SK-N-SH (cell line): ENCODE measurements around the gene NPFFR1. TPM values are rescaled to one million over a fixed set of nuclear protein-coding genes. Genes with fewer than 3 reads are reported as not detected.
"Not testable (repeated sequence)": the region's sequence is repeated elsewhere in the genome, so short reads cannot be mapped to it uniquely, and the experiment has no call there.

ENCODE experiments used
- CTCF ChIA-PET: fragments of 300-600, 350-600 bp; formaldehyde crosslinking; extraction: SDS; loops from one replicate; lab custom pipeline; 2021; lab: Yijun Ruan, JAX
- POLR2A ChIA-PET: fragments of 350-600 bp; sonication (Branson Sonifier 250); formaldehyde crosslinking; extraction: SDS; loops from one replicate; lab custom pipeline; 2020; ENCODE audit warnings: antibody characterized with exemption, inconsistent platforms; lab: Yijun Ruan, JAX
- DNase-seq: peaks from one replicate; pipeline ENCODE4 v3.0.0; 2012
- H2AFZ ChIP-seq: fragments of 200-600 bp; sonication (generic); 2 replicates; pipeline ENCODE4 v1.8.1; 2016; ENCODE audit warnings: antibody characterized with exemption, mild to moderate bottlenecking, low read depth
- H3F3A ChIP-seq: fragments of 200-600 bp; sonication (generic); replicated peaks from 2 replicates; pipeline ENCODE3; 2016; ENCODE audit warnings: antibody characterized with exemption, mild to moderate bottlenecking; ENCODE audit not compliant: insufficient read depth
- H3K27ac ChIP-seq, 2 experiments: fragments of 200-500 bp in 1 of 2; fragments of 200-600 bp in 1 of 2; sonication (Bioruptor generic) in 1 of 2; sonication (generic), shearing (Covaris generic) in 1 of 2; 2 replicates each; pipeline versions ENCODE4 v1.5.1 to v1.6.1; 2014 to 2016; ENCODE audit warnings: low read depth in 2 of 2, inconsistent platforms in 1 of 2, low read length in 1 of 2, mild to moderate bottlenecking in 1 of 2, mixed read lengths in 1 of 2
- H3K27me3 ChIP-seq: fragments of 200-600 bp; sonication (generic), shearing (Covaris generic); 2 replicates; pipeline ENCODE4 v1.6.1; 2016; ENCODE audit warnings: mixed run types; ENCODE audit not compliant: insufficient read depth
- H3K36me3 ChIP-seq, 2 experiments: fragments of 200-500 bp in 1 of 2; fragments of 200-600 bp in 1 of 2; sonication (Bioruptor generic) in 1 of 2; sonication (generic) in 1 of 2; replicated peaks in 1 of 2; 2 replicates each; pipeline versions ENCODE3 to v1.5.1; 2014 to 2016; ENCODE audit warnings: low read length in 1 of 2, mild to moderate bottlenecking in 1 of 2; ENCODE audit not compliant: insufficient read depth in 2 of 2, control insufficient read depth in 1 of 2
- H3K4me1 ChIP-seq, 2 experiments: fragments of 200-500 bp in 1 of 2; fragments of 200-600 bp in 1 of 2; sonication (Bioruptor generic) in 1 of 2; sonication (generic), shearing (Covaris generic) in 1 of 2; 2 replicates each; pipeline versions ENCODE4 v1.5.1 to v1.6.1; 2014 to 2016; ENCODE audit warnings: low read depth in 1 of 2, low read length in 1 of 2, mixed run types in 1 of 2; ENCODE audit not compliant: insufficient read depth in 2 of 2, control insufficient read depth in 1 of 2
- H3K4me2 ChIP-seq: fragments of 200-600 bp; sonication (generic), shearing (Covaris generic); 2 replicates; pipeline ENCODE4 v1.6.1; 2017; ENCODE audit warnings: mixed run types
- H3K4me3 ChIP-seq, 2 experiments: fragments of 200-500 bp in 1 of 2; fragments of 200-600 bp in 1 of 2; sonication (Bioruptor generic) in 1 of 2; sonication (generic), shearing (Covaris generic) in 1 of 2; 2 replicates each; pipeline versions ENCODE4 v1.5.1 to v1.8.1; 2014 to 2016; ENCODE audit warnings: low read depth in 2 of 2, inconsistent platforms in 1 of 2, low read length in 1 of 2, mild to moderate bottlenecking in 1 of 2, mixed read lengths in 1 of 2, moderate library complexity in 1 of 2
- H3K79me2 ChIP-seq: fragments of 200-600 bp; sonication (generic); 2 replicates; pipeline ENCODE4 v1.8.1; 2017; ENCODE audit warnings: mild to moderate bottlenecking; ENCODE audit not compliant: insufficient read depth
- H3K9ac ChIP-seq: fragments of 200-600 bp; sonication (generic); 2 replicates; pipeline ENCODE4 v1.6.1; 2017; ENCODE audit warnings: mixed run types
- H3K9me2 ChIP-seq: fragments of 200-600 bp; sonication (generic); 2 replicates; pipeline ENCODE4 v1.6.1; 2017; ENCODE audit warnings: mixed run types
- H3K9me3 ChIP-seq: fragments of 200-600 bp; sonication (generic); 2 replicates; pipeline ENCODE4 v1.6.1; 2017; ENCODE audit warnings: mixed run types, mild to moderate bottlenecking, moderate library complexity
- H4K20me1 ChIP-seq: fragments of 200-600 bp; sonication (generic); 2 replicates; pipeline ENCODE4 v1.6.1; 2017; ENCODE audit warnings: mild to moderate bottlenecking, mixed run types; ENCODE audit not compliant: insufficient read depth
- CHD2 ChIP-seq: fragments of 150-350 bp; IDR thresholded peaks from 2 replicates; pipeline ENCODE4 v1.6.1; 2018; ENCODE audit warnings: low read length; ENCODE audit not compliant: partially characterized antibody
- EP300 ChIP-seq, 2 experiments: IDR thresholded peaks; 2 replicates each; pipeline versions ENCODE4 v1.4.0 to v1.6.1; 2012; ENCODE audit warnings: borderline replicate concordance in 1 of 2, low read depth in 1 of 2, low read length in 1 of 2
- FOXM1 ChIP-seq: IDR thresholded peaks from 2 replicates; pipeline ENCODE4 v1.4.0; 2012; ENCODE audit warnings: low read depth, mild to moderate bottlenecking
- GABPA ChIP-seq: IDR thresholded peaks from 2 replicates; pipeline ENCODE4 v1.4.0; 2012; ENCODE audit warnings: low read depth, mild to moderate bottlenecking
- GATA2 ChIP-seq: sonication (generic); formaldehyde crosslinking; IDR thresholded peaks from 2 replicates; pipeline ENCODE4 v1.5.0; 2020; ENCODE audit warnings: mild to moderate bottlenecking, missing genetic modification reagents
- IRF3 ChIP-seq: fragments of 150-350 bp; IDR thresholded peaks from 2 replicates; pipeline ENCODE4 v1.6.1; 2016; ENCODE audit warnings: mild to moderate bottlenecking, low read depth, low read length
- MAX ChIP-seq: IDR thresholded peaks from 2 replicates; pipeline ENCODE4 v1.4.0; 2012; ENCODE audit warnings: low read depth
- MXI1 ChIP-seq: IDR thresholded peaks from 2 replicates; pipeline ENCODE4 v1.6.1; 2012; ENCODE audit warnings: mild to moderate bottlenecking, low read depth, low read length, improper control_type of control experiment
- NFIC ChIP-seq: IDR thresholded peaks from 2 replicates; pipeline ENCODE4 v1.4.0; 2012; ENCODE audit warnings: borderline replicate concordance
- RAD21 ChIP-seq: IDR thresholded peaks from 2 replicates; pipeline ENCODE4 v1.6.1; 2012; ENCODE audit warnings: mild to moderate bottlenecking, low read length
- RCOR1 ChIP-seq: fragments of 150-350 bp; IDR thresholded peaks from 2 replicates; pipeline ENCODE4 v1.6.1; 2017; ENCODE audit warnings: antibody characterized with exemption, low read length
- RXRA ChIP-seq: IDR thresholded peaks from 2 replicates; pipeline ENCODE4 v1.4.0; 2012; ENCODE audit warnings: low read depth, mild to moderate bottlenecking, borderline replicate concordance
- TCF12 ChIP-seq: IDR thresholded peaks from 2 replicates; pipeline ENCODE4 v1.4.0; 2012
- TEAD4 ChIP-seq: IDR thresholded peaks from 2 replicates; pipeline ENCODE4 v1.4.0; 2012; ENCODE audit warnings: mild to moderate bottlenecking, borderline replicate concordance; ENCODE audit not compliant: insufficient read depth
- whole genome bisulfite sequencing: methylation state at CpG from one replicate; pipeline ENCODE4 v1.1.6; 2017; ENCODE audit warnings: low lambda C conversion rate; 5-methylcytosine and 5-hydroxymethylcytosine counted together
- polyA plus RNA-seq, 3 experiments: library from polyadenylated mRNA; depleted of rRNA; stranded (reverse); fragments of >200 nt; gene quantifications; 2 replicates each; pipeline ENCODE4 v1.2.3, GENCODE V29; 2012
- TF ChIP-seq, protein P1 (sequence below): IDR thresholded peaks from 2 replicates; pipeline ENCODE4 v1.4.0; 2012; ENCODE audit warnings: low read depth, borderline replicate concordance
- TF ChIP-seq, protein P2 (sequence below): IDR thresholded peaks from 2 replicates; pipeline ENCODE4; 2012
- TF ChIP-seq, protein P3 (sequence below): fragments of 200-600 bp; sonication (generic); IDR thresholded peaks from 2 replicates; pipeline ENCODE4 v1.6.1; 2017; ENCODE audit warnings: antibody characterized with exemption, mild to moderate bottlenecking, moderate library complexity

Gene NPFFR1
- polyA plus RNA-seq, 1 of the 3 experiments (the other 2 are of a cell fraction) = not detected

GRCh38 chr10:70223728-70224127 is 60.1 kb downstream of the NPFFR1 start:
- peaks cover 0 to 8% of the 10 kb centered on the region in 2 experiments; a peak in 2 of 4 replicates for H3K4me1 ChIP-seq
- peaks cover 11 to 12% of the 10 kb centered on the region in 2 experiments for H3K36me3 ChIP-seq
- no peak for TF ChIP-seq IRF3
- no peak for TF ChIP-seq RCOR1
- no peak for TF ChIP-seq NFIC
- TF ChIP-seq GABPA = no peak
- TF ChIP-seq, protein P1, sequence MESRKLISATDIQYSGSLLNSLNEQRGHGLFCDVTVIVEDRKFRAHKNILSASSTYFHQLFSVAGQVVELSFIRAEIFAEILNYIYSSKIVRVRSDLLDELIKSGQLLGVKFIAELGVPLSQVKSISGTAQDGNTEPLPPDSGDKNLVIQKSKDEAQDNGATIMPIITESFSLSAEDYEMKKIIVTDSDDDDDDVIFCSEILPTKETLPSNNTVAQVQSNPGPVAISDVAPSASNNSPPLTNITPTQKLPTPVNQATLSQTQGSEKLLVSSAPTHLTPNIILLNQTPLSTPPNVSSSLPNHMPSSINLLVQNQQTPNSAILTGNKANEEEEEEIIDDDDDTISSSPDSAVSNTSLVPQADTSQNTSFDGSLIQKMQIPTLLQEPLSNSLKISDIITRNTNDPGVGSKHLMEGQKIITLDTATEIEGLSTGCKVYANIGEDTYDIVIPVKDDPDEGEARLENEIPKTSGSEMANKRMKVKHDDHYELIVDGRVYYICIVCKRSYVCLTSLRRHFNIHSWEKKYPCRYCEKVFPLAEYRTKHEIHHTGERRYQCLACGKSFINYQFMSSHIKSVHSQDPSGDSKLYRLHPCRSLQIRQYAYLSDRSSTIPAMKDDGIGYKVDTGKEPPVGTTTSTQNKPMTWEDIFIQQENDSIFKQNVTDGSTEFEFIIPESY = no peak
- TF ChIP-seq MAX = no peak
- TF ChIP-seq RXRA = no peak
- no peak for TF ChIP-seq TCF12
- TF ChIP-seq, protein P2, sequence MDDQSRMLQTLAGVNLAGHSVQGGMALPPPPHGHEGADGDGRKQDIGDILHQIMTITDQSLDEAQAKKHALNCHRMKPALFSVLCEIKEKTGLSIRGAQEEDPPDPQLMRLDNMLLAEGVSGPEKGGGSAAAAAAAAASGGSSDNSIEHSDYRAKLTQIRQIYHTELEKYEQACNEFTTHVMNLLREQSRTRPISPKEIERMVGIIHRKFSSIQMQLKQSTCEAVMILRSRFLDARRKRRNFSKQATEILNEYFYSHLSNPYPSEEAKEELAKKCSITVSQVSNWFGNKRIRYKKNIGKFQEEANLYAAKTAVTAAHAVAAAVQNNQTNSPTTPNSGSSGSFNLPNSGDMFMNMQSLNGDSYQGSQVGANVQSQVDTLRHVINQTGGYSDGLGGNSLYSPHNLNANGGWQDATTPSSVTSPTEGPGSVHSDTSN = no peak
- no peak for TF ChIP-seq EP300 (IDR thresholded peaks at IDR 0.05; ENCODE audit: borderline replicate concordance in 1 of 2, low read depth in 1 of 2, low read length in 1 of 2)
- no peak for TF ChIP-seq CHD2
- TF ChIP-seq TEAD4 = no peak
- TF ChIP-seq, protein P3, sequence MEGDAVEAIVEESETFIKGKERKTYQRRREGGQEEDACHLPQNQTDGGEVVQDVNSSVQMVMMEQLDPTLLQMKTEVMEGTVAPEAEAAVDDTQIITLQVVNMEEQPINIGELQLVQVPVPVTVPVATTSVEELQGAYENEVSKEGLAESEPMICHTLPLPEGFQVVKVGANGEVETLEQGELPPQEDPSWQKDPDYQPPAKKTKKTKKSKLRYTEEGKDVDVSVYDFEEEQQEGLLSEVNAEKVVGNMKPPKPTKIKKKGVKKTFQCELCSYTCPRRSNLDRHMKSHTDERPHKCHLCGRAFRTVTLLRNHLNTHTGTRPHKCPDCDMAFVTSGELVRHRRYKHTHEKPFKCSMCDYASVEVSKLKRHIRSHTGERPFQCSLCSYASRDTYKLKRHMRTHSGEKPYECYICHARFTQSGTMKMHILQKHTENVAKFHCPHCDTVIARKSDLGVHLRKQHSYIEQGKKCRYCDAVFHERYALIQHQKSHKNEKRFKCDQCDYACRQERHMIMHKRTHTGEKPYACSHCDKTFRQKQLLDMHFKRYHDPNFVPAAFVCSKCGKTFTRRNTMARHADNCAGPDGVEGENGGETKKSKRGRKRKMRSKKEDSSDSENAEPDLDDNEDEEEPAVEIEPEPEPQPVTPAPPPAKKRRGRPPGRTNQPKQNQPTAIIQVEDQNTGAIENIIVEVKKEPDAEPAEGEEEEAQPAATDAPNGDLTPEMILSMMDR = no peak
- TF ChIP-seq GATA2 = no peak
- TF ChIP-seq RAD21 = no peak
- TF ChIP-seq FOXM1 = no peak
- TF ChIP-seq MXI1 = no peak
- H3K79me2 ChIP-seq = peaks cover 30% of the 10 kb centered on the region; the same call in 1 of the 2 replicates
- ChIA-PET CTCF (interaction anchor here (0.8 to 9.3 kb wide), 8 partner anchors 9 to 265 kb away, joined by 3 to 214 read pairs (median 4); partner anchors contain the start of gene PPA1), POLR2A (no interaction called here)
- 95% methylated on average over 2 of the region's 2 CpGs for WGBS
- no peak for DNase-seq
- no peak overlapping the region for H3K4me3 ChIP-seq
- H3K9me2 ChIP-seq = no peaks in the 10 kb centered on the region
- H3K9ac ChIP-seq = no peak overlapping the region
- H3F3A ChIP-seq = peaks cover 6% of the 10 kb centered on the region
- H3K4me2 ChIP-seq = no peak overlapping the region
- no peaks in the 10 kb centered on the region for H3K27me3 ChIP-seq
- H3K27ac ChIP-seq = no peak overlapping the region
- no peaks in the 10 kb centered on the region for H3K9me3 ChIP-seq
- peaks cover 6% of the 10 kb centered on the region; the same call in 1 of the 2 replicates for H4K20me1 ChIP-seq
- H2AFZ ChIP-seq = no peak overlapping the region

- CTCF ChIA-PET = interaction anchor here (0.7 to 9.3 kb wide), 13 partner anchors 9 to 265 kb away, joined by 3 to 214 read pairs (median 4); partner anchors contain the start of genes PPA1 and TYSND1
- H3F3A ChIP-seq, H3K9me3 ChIP-seq, H3K27me3 ChIP-seq, DNase-seq, H3K27ac ChIP-seq, H3K4me2 ChIP-seq, H3K9me2 ChIP-seq, H2AFZ ChIP-seq, H3K9ac ChIP-seq, H3K4me3 ChIP-seq, H4K20me1 ChIP-seq, H3K4me1 ChIP-seq: not testable (repeated sequence)
- WGBS = 90% methylated on average over 9 of the region's 9 CpGs
- Histone ChIP-seq H3K36me3 (peaks cover 12 to 18% of the 10 kb centered on the region in 2 experiments), H3K79me2 (peaks cover 25% of the 10 kb centered on the region; the same call in 1 of the 2 replicates)
- POLR2A ChIA-PET = interaction anchor here (1.8 kb wide), 1 partner anchor 142 kb away, joined by 26 read pairs; no protein-coding TSS in a partner anchor
Measured at GRCh38 chr10:70222811-70223447, 60.9 kb downstream of the NPFFR1 start.
